H9 (cell line): ENCODE data around the gene POMT2. TPM values are rescaled to one million over a fixed set of nuclear protein-coding genes. Genes with fewer than 3 reads are reported as not detected.
A peak's percentile ranks its signal among the peaks of the same experiment; 100 is the strongest.

ENCODE experiments used
- DNase-seq: peaks from one replicate; pipeline ENCODE4 v3.0.0-alpha.2; 2017
- H2AFZ ChIP-seq: one replicate; pipeline ENCODE4 v1.6.1; 2013; ENCODE audit warnings: mild to moderate bottlenecking, low read length, control low read depth, moderate library complexity
- H2AK5ac ChIP-seq: 2 replicates; pipeline ENCODE4 v1.6.1; 2013; ENCODE audit warnings: low read length, control low read depth, mixed read lengths; ENCODE audit not compliant: insufficient read length
- H2BK120ac ChIP-seq: one replicate; pipeline ENCODE4 v1.6.1; 2013; ENCODE audit warnings: low read depth, mild to moderate bottlenecking, low read length, control low read depth, inconsistent platforms; ENCODE audit not compliant: poor library complexity, severe bottlenecking
- H2BK12ac ChIP-seq: 2 replicates; pipeline ENCODE4 v1.6.1; 2013; ENCODE audit warnings: low read length, control low read depth, mixed read lengths, low read depth; ENCODE audit not compliant: insufficient read length
- H2BK15ac ChIP-seq: 2 replicates; pipeline ENCODE4 v1.6.1; 2013; ENCODE audit warnings: low read depth, low read length, control low read depth
- H2BK20ac ChIP-seq: one replicate; pipeline ENCODE4 v1.6.1; 2013; ENCODE audit warnings: low read depth, mild to moderate bottlenecking, low read length, control low read depth, inconsistent platforms; ENCODE audit not compliant: poor library complexity, severe bottlenecking
- H2BK5ac ChIP-seq: 2 replicates; pipeline ENCODE4 v1.6.1; 2013; ENCODE audit warnings: low read length, control low read depth, mixed read lengths; ENCODE audit not compliant: insufficient read length
- H3K14ac ChIP-seq: 2 replicates; pipeline ENCODE4 v1.6.1; 2013; ENCODE audit warnings: low read length, control low read depth; ENCODE audit not compliant: insufficient read depth
- H3K18ac ChIP-seq: 2 replicates; pipeline ENCODE4 v1.6.1; 2013; ENCODE audit warnings: low read depth, mild to moderate bottlenecking, mixed read lengths, low read length, control low read depth; ENCODE audit not compliant: insufficient read length
- H3K23ac ChIP-seq: 2 replicates; pipeline ENCODE4 v1.6.1; 2013; ENCODE audit warnings: low read length, control low read depth, mixed read lengths, low read depth; ENCODE audit not compliant: insufficient read length
- H3K23me2 ChIP-seq: 2 replicates; pipeline ENCODE4 v1.6.1; 2013; ENCODE audit warnings: low read depth, mild to moderate bottlenecking, mixed read lengths, low read length, control low read depth; ENCODE audit not compliant: insufficient read length, poor library complexity, severe bottlenecking
- H3K27ac ChIP-seq: 2 replicates; pipeline ENCODE4 v1.5.1; 2013; ENCODE audit warnings: low read length, control low read depth, mixed read lengths, low read depth; ENCODE audit not compliant: insufficient read length
- H3K27me3 ChIP-seq: 2 replicates; pipeline ENCODE4 v1.6.1; 2013; ENCODE audit warnings: low read length, control low read depth, inconsistent platforms; ENCODE audit not compliant: insufficient read depth
- H3K4ac ChIP-seq: 2 replicates; pipeline ENCODE4 v1.6.1; 2013; ENCODE audit warnings: low read depth, mild to moderate bottlenecking, control low read depth, inconsistent platforms, low read length, moderate library complexity
- H3K4me1 ChIP-seq: 2 replicates; pipeline ENCODE4 v1.6.1; 2013; ENCODE audit warnings: low read length, control low read depth, inconsistent platforms; ENCODE audit not compliant: insufficient read depth
- H3K4me2 ChIP-seq: 2 replicates; pipeline ENCODE4 v1.6.1; 2013; ENCODE audit warnings: low read length, control low read depth, mixed read lengths; ENCODE audit not compliant: insufficient read length, insufficient read depth
- H3K56ac ChIP-seq: 2 replicates; pipeline ENCODE4 v1.6.1; 2013; ENCODE audit warnings: low read depth, mild to moderate bottlenecking, mixed read lengths, low read length, control low read depth; ENCODE audit not compliant: insufficient read length
- H3K79me1 ChIP-seq: 2 replicates; pipeline ENCODE4 v1.6.1; 2013; ENCODE audit warnings: low read depth, mild to moderate bottlenecking, moderate library complexity, low read length, control low read depth, inconsistent platforms; ENCODE audit not compliant: insufficient read depth, poor library complexity, severe bottlenecking
- H3K79me2 ChIP-seq: 2 replicates; pipeline ENCODE4 v1.6.1; 2013; ENCODE audit warnings: low read length, control low read depth, inconsistent platforms; ENCODE audit not compliant: insufficient read depth
- H3K9ac ChIP-seq: 2 replicates; pipeline ENCODE4 v1.6.1; 2013; ENCODE audit warnings: low read length, control low read depth, mixed read lengths; ENCODE audit not compliant: insufficient read length; ENCODE audit errors: extremely low read depth
- H3K9me3 ChIP-seq: one replicate; pipeline ENCODE4 v1.6.1; 2013; ENCODE audit warnings: low read depth, low read length, inconsistent platforms; ENCODE audit not compliant: control insufficient read depth
- H3T11ph ChIP-seq: one replicate; pipeline ENCODE4 v1.6.1; 2013; ENCODE audit warnings: mild to moderate bottlenecking, low read length, control low read depth, inconsistent platforms
- H4K20me1 ChIP-seq: one replicate; pipeline ENCODE4 v1.6.1; 2013; ENCODE audit not compliant: control insufficient read depth, insufficient read length, insufficient read depth
- H4K5ac ChIP-seq: 2 replicates; pipeline ENCODE4 v1.6.1; 2013; ENCODE audit warnings: low read depth, mild to moderate bottlenecking, mixed read lengths, low read length, control low read depth; ENCODE audit not compliant: insufficient read length
- H4K8ac ChIP-seq: replicated peaks from 2 replicates; pipeline ENCODE4 v1.6.1; 2013; ENCODE audit warnings: low read length, control low read depth, mixed read lengths, low read depth; ENCODE audit not compliant: insufficient read length
- H4K91ac ChIP-seq: 2 replicates; pipeline ENCODE4 v1.6.1; 2013; ENCODE audit warnings: low read depth, mild to moderate bottlenecking, moderate library complexity, mixed read lengths, low read length, control low read depth; ENCODE audit not compliant: insufficient read length
- H3K27ac Mint-ChIP-seq, 3 experiments: 2 replicates in 2 of 3; 3 replicates in 1 of 3; pipeline ENCODE4 v1.8.0; 2020 to 2021; ENCODE audit warnings: mixed read lengths in 3 of 3, mild to moderate bottlenecking in 1 of 3, moderate library complexity in 1 of 3
- H3K27me3 Mint-ChIP-seq: 2 replicates; pipeline ENCODE4 v1.8.0; 2021; ENCODE audit warnings: low read depth, mild to moderate bottlenecking, moderate library complexity, mixed read lengths
- H3K36me3 Mint-ChIP-seq, 3 experiments: 2 replicates in 2 of 3; 3 replicates in 1 of 3; pipeline ENCODE4 v1.8.0; 2020 to 2021; ENCODE audit warnings: low read depth in 3 of 3, mixed read lengths in 3 of 3; ENCODE audit not compliant: insufficient read depth in 1 of 3
- H3K4me1 Mint-ChIP-seq, 2 experiments: 2 replicates each; pipeline ENCODE4 v1.8.0; 2020; ENCODE audit warnings: mixed read lengths in 2 of 2
- H3K4me3 Mint-ChIP-seq, 2 experiments: 2 replicates in 1 of 2; 3 replicates in 1 of 2; pipeline ENCODE4 v1.8.0; 2020 to 2021; ENCODE audit warnings: mild to moderate bottlenecking in 2 of 2, mixed read lengths in 2 of 2, moderate library complexity in 1 of 2
- H3K9me3 Mint-ChIP-seq, 2 experiments: 2 replicates in 1 of 2; 3 replicates in 1 of 2; pipeline ENCODE4 v1.8.0; 2020; ENCODE audit warnings: mild to moderate bottlenecking in 2 of 2, mixed read lengths in 2 of 2, moderate library complexity in 1 of 2
- whole genome bisulfite sequencing: extraction: QIAGEN DNeasy Blood & Tissue Kit; methylation state at CpG from one replicate; pipeline ENCODE4 v1.1.7; 2013; ENCODE audit warnings: missing lambda C conversion rate, low lambda C conversion rate, mixed read lengths; ENCODE audit not compliant: insufficient read length; ENCODE audit errors: extremely low coverage; 5-methylcytosine and 5-hydroxymethylcytosine counted together
- total RNA-seq: library from RNA; stranded (reverse); gene quantifications from 2 replicates; pipeline ENCODE4 v1.2.1, GENCODE V29; 2021
- TF ChIP-seq, protein P1 (sequence below): fragments of 200-600 bp; sonication (generic); conservative IDR thresholded peaks from 3 replicates; pipeline ENCODE4 v1.8.0; 2021; ENCODE audit warnings: antibody characterized with exemption, mild to moderate bottlenecking

Gene POMT2
- total RNA-seq, 1 experiment from 2014 or later = 25.2 TPM

DNA sequence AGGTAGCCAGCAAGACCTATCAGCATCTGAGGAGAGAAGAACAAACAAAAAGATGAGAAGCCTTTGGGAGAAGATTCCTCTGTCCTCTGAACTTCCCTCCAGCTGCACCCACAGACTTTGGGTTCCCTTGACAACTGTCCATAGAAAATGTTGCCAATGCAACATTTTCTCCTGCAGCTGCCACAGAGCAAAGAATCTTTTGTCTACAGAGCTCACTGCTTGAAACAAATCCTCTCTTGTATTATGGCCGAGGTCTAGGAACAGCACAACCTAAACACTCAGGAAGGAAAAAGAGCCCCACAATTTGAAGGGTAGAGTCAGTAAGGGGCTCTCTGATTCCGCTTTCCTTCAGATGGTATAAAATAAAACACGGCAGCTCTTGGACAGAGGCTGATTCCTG lies 14.3 kb downstream of the POMT2 start:
- Histone ChIP-seq H2BK12ac (no peak overlapping the region), H3K27me3 (no peaks in the 10 kb centered on the region), H3K27ac (no peak overlapping the region), H4K5ac (no peak overlapping the region), H3K4me1 (no peaks in the 10 kb centered on the region), H2BK5ac (no peak overlapping the region), H2BK120ac (no peak overlapping the region), H4K20me1 (no peaks in the 10 kb centered on the region), H2AK5ac (no peak overlapping the region), H3K9ac (no peak overlapping the region), H3K18ac (no peak overlapping the region), H4K8ac (no peak overlapping the region), H2BK15ac (no peak overlapping the region), H3K14ac (no peak overlapping the region), H3K79me2 (no peaks in the 10 kb centered on the region), H3T11ph (no peak overlapping the region), H3K9me3 (no peaks in the 10 kb centered on the region), H2BK20ac (no peak overlapping the region), H4K91ac (no peak overlapping the region), H3K4ac (no peak overlapping the region), H3K79me1 (no peaks in the 10 kb centered on the region), H3K23me2 (no peaks in the 10 kb centered on the region), H3K56ac (no peak overlapping the region), H2AFZ (no peak overlapping the region), H3K4me2 (no peak overlapping the region), H3K23ac (no peak overlapping the region)
- H3K4me1 Mint-ChIP-seq = peaks cover 10 to 12% of the 10 kb centered on the region in 2 experiments
- TF ChIP-seq, protein P1, sequence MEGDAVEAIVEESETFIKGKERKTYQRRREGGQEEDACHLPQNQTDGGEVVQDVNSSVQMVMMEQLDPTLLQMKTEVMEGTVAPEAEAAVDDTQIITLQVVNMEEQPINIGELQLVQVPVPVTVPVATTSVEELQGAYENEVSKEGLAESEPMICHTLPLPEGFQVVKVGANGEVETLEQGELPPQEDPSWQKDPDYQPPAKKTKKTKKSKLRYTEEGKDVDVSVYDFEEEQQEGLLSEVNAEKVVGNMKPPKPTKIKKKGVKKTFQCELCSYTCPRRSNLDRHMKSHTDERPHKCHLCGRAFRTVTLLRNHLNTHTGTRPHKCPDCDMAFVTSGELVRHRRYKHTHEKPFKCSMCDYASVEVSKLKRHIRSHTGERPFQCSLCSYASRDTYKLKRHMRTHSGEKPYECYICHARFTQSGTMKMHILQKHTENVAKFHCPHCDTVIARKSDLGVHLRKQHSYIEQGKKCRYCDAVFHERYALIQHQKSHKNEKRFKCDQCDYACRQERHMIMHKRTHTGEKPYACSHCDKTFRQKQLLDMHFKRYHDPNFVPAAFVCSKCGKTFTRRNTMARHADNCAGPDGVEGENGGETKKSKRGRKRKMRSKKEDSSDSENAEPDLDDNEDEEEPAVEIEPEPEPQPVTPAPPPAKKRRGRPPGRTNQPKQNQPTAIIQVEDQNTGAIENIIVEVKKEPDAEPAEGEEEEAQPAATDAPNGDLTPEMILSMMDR = no peak
- H3K4me3 Mint-ChIP-seq = no peak overlapping the region
- DNase-seq = no peak
- no CpG with 5 or more reads among the region's 3 CpGs for WGBS
- H3K36me3 Mint-ChIP-seq = peaks cover 2 to 16% (median 14%) of the 10 kb centered on the region in 3 experiments; a peak in 5 of 7 replicates
- no peaks in the 10 kb centered on the region for H3K27me3 Mint-ChIP-seq
- H3K9me3 Mint-ChIP-seq = no peaks in the 10 kb centered on the region
- H3K27ac Mint-ChIP-seq = peak overlapping the region in 1 of 3 experiments; percentile 58; a peak in 2 of 7 replicates
